Measurements from ENCODE around the gene ZNF444. TPM values are rescaled to one million over a fixed set of nuclear protein-coding genes. Genes with fewer than 3 reads are reported as not detected.

The ZNF444 gene
- polyA plus RNA-seq, 3 donors: 2.7 to 6.9 (median 3.5) TPM

DNA sequence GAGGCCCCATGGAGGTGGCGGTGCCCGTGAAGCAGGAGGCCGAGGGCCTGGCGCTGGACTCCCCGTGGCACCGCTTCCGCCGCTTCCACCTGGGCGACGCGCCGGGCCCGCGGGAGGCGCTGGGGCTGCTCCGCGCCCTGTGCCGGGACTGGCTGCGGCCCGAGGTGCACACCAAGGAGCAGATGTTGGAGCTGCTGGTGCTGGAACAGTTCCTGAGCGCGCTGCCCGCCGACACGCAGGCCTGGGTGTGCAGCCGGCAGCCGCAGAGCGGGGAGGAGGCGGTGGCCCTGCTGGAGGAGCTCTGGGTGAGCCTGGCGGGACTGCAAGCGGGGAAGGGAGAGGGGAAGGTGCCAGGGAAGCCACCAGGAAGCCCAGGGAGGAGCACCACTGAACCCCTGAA is 5.8 kb downstream of the ZNF444 start:
- TF ChIP-seq, protein P1, sequence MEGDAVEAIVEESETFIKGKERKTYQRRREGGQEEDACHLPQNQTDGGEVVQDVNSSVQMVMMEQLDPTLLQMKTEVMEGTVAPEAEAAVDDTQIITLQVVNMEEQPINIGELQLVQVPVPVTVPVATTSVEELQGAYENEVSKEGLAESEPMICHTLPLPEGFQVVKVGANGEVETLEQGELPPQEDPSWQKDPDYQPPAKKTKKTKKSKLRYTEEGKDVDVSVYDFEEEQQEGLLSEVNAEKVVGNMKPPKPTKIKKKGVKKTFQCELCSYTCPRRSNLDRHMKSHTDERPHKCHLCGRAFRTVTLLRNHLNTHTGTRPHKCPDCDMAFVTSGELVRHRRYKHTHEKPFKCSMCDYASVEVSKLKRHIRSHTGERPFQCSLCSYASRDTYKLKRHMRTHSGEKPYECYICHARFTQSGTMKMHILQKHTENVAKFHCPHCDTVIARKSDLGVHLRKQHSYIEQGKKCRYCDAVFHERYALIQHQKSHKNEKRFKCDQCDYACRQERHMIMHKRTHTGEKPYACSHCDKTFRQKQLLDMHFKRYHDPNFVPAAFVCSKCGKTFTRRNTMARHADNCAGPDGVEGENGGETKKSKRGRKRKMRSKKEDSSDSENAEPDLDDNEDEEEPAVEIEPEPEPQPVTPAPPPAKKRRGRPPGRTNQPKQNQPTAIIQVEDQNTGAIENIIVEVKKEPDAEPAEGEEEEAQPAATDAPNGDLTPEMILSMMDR (IDR thresholded peaks at IDR 0.05): no peak
- intact Hi-C loops (cut with micrococcal nuclease): no loop called here
- Mint-ChIP-seq H3K27ac (no peak overlapping the region), H3K36me3 (peaks cover 13 to 34% of the 10 kb centered on the region in 2 donors), H3K9me3 (peaks cover 0 to 3% (median 2%) of the 10 kb centered on the region in 7 donors), H3K27me3 (ENCODE audit: low read depth in 3 of 3) (peaks cover 0 to 2% (median 0%) of the 10 kb centered on the region in 3 donors), H3K4me1 (peaks cover 9% of the 10 kb centered on the region), H3K4me3 (no peak overlapping the region)
- peaks cover 4 to 10% of the 10 kb centered on the region in 2 donors for H3K36me3 ChIP-seq (replicated peaks in 1 of 2; ENCODE audit: control insufficient read depth in 1 of 2, insufficient read depth in 2 of 2, low read length in 2 of 2)
- no peak overlapping the region for H3K27ac ChIP-seq (ENCODE audit: low read depth in 1 of 2, low read length in 2 of 2)
- no peak overlapping the region for H3K4me3 ChIP-seq (replicated peaks in 1 of 3; ENCODE audit: low read depth in 2 of 3, low read length in 3 of 3)
- no peak overlapping the region for H3K9ac ChIP-seq (ENCODE audit: insufficient read depth, low read length, poor library complexity, severe bottlenecking)
- WGBS (ENCODE audit: insufficient coverage): 94% methylated on average over 31 of the region's 31 CpGs
- H4K20me1 ChIP-seq (ENCODE audit: insufficient read depth, low read length): no peaks in the 10 kb centered on the region
- H3K9me3 ChIP-seq (replicated peaks in 1 of 2; ENCODE audit: control insufficient read depth in 1 of 2, insufficient read depth in 1 of 2, low read length in 2 of 2): no peaks in the 10 kb centered on the region
- H2AFZ ChIP-seq (ENCODE audit: insufficient read depth, low read depth, low read length, poor library complexity, severe bottlenecking): no peak overlapping the region
- peaks cover 2% of the 10 kb centered on the region for H3K79me2 ChIP-seq (ENCODE audit: insufficient read depth, low read length)
- H3K27me3 ChIP-seq (ENCODE audit: control insufficient read depth in 2 of 2, insufficient read depth in 2 of 2, low read length in 2 of 2): no peaks in the 10 kb centered on the region
- no peak overlapping the region for H3K4me2 ChIP-seq (replicated peaks; ENCODE audit: extremely low read depth, low read length, poor library complexity, severe bottlenecking)
- no peak for DNase-seq
- H3K4me1 ChIP-seq (ENCODE audit: control insufficient read depth in 1 of 2, insufficient read depth in 2 of 2, low read length in 2 of 2): peaks cover 1% of the 10 kb centered on the region in 2 donors

DNA sequence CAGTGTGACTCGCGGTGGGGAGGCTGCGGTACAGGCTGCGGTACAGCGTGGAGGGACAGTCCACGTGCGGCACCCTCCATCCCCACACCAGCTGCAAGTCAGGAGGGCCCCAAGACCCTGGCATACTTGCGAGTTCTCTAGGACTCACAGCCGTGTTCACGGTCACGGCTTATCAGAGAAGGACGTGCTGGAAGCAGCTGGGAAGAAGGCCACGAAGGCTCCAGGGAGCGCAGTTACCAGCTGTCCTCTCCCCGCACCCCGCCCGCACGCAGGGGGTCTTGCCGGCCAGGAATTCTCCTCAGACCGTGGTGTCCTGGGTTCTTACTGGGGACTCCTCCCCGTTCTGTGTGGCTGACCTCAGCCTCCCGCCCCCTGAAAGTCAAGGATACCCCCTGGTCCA is 6.2 kb downstream of the ZNF444 start:
- H3K4me3 ChIP-seq (replicated peaks in 1 of 3; ENCODE audit: low read depth in 2 of 3, low read length in 3 of 3): no peak overlapping the region
- peaks cover 14 to 34% of the 10 kb centered on the region in 2 donors for H3K36me3 Mint-ChIP-seq
- H3K9me3 Mint-ChIP-seq: peaks cover 0 to 3% (median 2%) of the 10 kb centered on the region in 7 donors
- WGBS (ENCODE audit: insufficient coverage): 98% methylated on average over 19 of the region's 22 CpGs
- no peaks in the 10 kb centered on the region for H3K9me3 ChIP-seq (replicated peaks in 1 of 2; ENCODE audit: control insufficient read depth in 1 of 2, insufficient read depth in 1 of 2, low read length in 2 of 2)
- no peak overlapping the region for H2AFZ ChIP-seq (ENCODE audit: insufficient read depth, low read depth, low read length, poor library complexity, severe bottlenecking)
- H3K27ac ChIP-seq (ENCODE audit: low read depth in 1 of 2, low read length in 2 of 2): no peak overlapping the region
- no peak overlapping the region for H3K27ac Mint-ChIP-seq
- no peaks in the 10 kb centered on the region for H3K4me1 ChIP-seq (ENCODE audit: control insufficient read depth in 1 of 2, insufficient read depth in 2 of 2, low read length in 2 of 2)
- peaks cover 4 to 10% of the 10 kb centered on the region in 2 donors for H3K36me3 ChIP-seq (replicated peaks in 1 of 2; ENCODE audit: control insufficient read depth in 1 of 2, insufficient read depth in 2 of 2, low read length in 2 of 2)
- H3K4me3 Mint-ChIP-seq: no peak overlapping the region
- no peaks in the 10 kb centered on the region for H3K27me3 ChIP-seq (ENCODE audit: control insufficient read depth in 2 of 2, insufficient read depth in 2 of 2, low read length in 2 of 2)
- H3K4me2 ChIP-seq (replicated peaks; ENCODE audit: extremely low read depth, low read length, poor library complexity, severe bottlenecking): no peak overlapping the region
- intact Hi-C loops (cut with micrococcal nuclease): no loop called here
- H4K20me1 ChIP-seq (ENCODE audit: insufficient read depth, low read length): no peaks in the 10 kb centered on the region
- peaks cover 0 to 2% (median 0%) of the 10 kb centered on the region in 3 donors for H3K27me3 Mint-ChIP-seq (ENCODE audit: low read depth in 3 of 3)
- DNase-seq: no peak
- TF ChIP-seq, protein P1 (IDR thresholded peaks at IDR 0.05): no peak
- no peak overlapping the region for H3K9ac ChIP-seq (ENCODE audit: insufficient read depth, low read length, poor library complexity, severe bottlenecking)
- peaks cover 2% of the 10 kb centered on the region for H3K79me2 ChIP-seq (ENCODE audit: insufficient read depth, low read length)
- peaks cover 7% of the 10 kb centered on the region for H3K4me1 Mint-ChIP-seq
